ENCODE measurements around the gene RFNG. TPM values are rescaled to one million over a fixed set of nuclear protein-coding genes. Genes with fewer than 3 reads are reported as not detected.

RFNG gene
- total RNA-seq, 1 experiment from 2014 or later: 40.4 TPM

GRCh38 chr17:81998212-81998611, 53.4 kb downstream of the RFNG start:
- no peaks in the 10 kb centered on the region for H4K20me1 ChIP-seq (ENCODE audit: insufficient read depth)
- ChIA-PET POLR2A (ENCODE audit: unreplicated experiment) (no interaction called here), CTCF (no interaction called here)
- H3K9me3 ChIP-seq (ENCODE audit: insufficient read depth, low read depth): no peaks in the 10 kb centered on the region
- H2AFZ ChIP-seq: no peak overlapping the region
- H3K79me2 ChIP-seq (ENCODE audit: low read depth): no peaks in the 10 kb centered on the region
- H3K9me2 ChIP-seq (ENCODE audit: insufficient read depth): no peaks in the 10 kb centered on the region
- intact Hi-C loops (cut with micrococcal nuclease; ENCODE audit: unreplicated experiment): no loop called here
- H3K36me3 ChIP-seq (ENCODE audit: low read depth): no peaks in the 10 kb centered on the region
- no peak for DNase-seq
- BruUV-seq (replicated peaks): no TSS peak
- H3K4me3 ChIP-seq: no peak overlapping the region
- no peak overlapping the region for H3K4me2 ChIP-seq
- H3F3A ChIP-seq (ENCODE audit: insufficient read depth, low read depth): peaks cover 7% of the 10 kb centered on the region; the same call in 1 of the 2 replicates
- peaks cover 11% of the 10 kb centered on the region for H3K4me1 ChIP-seq (replicated peaks; ENCODE audit: insufficient read depth)
- TF ChIP-seq, protein P1, sequence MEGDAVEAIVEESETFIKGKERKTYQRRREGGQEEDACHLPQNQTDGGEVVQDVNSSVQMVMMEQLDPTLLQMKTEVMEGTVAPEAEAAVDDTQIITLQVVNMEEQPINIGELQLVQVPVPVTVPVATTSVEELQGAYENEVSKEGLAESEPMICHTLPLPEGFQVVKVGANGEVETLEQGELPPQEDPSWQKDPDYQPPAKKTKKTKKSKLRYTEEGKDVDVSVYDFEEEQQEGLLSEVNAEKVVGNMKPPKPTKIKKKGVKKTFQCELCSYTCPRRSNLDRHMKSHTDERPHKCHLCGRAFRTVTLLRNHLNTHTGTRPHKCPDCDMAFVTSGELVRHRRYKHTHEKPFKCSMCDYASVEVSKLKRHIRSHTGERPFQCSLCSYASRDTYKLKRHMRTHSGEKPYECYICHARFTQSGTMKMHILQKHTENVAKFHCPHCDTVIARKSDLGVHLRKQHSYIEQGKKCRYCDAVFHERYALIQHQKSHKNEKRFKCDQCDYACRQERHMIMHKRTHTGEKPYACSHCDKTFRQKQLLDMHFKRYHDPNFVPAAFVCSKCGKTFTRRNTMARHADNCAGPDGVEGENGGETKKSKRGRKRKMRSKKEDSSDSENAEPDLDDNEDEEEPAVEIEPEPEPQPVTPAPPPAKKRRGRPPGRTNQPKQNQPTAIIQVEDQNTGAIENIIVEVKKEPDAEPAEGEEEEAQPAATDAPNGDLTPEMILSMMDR (conservative IDR thresholded peaks at IDR 0.05): no peak
- no peak for TF ChIP-seq EZH2 (IDR thresholded peaks at IDR 0.05; ENCODE audit: low read depth)
- no peaks in the 10 kb centered on the region for H3K27me3 ChIP-seq (ENCODE audit: insufficient read depth, low read depth)
- H3K27ac ChIP-seq: no peak overlapping the region

Other genes with a start within 250 kb of the RFNG start
- not detected in 2 replicates for gene GCGR, start 247.7 kb downstream of the RFNG start, total RNA-seq (2021)
- gene MCRIP1, start 218.5 kb downstream of the RFNG start, total RNA-seq (2021): 53.8 and 84.0 TPM in 2 replicates
- not detected in 2 replicates for gene PPP1R27, start 216.8 kb downstream of the RFNG start, total RNA-seq (2021)
- gene P4HB, start 191.3 kb downstream of the RFNG start, total RNA-seq (2021): 636 and 782 TPM in 2 replicates
- gene ARHGDIA, start 180.5 kb downstream of the RFNG start, total RNA-seq (2021): 242 and 309 TPM in 2 replicates
- 138 and 156 TPM in 2 replicates for gene ALYREF, start 160.2 kb downstream of the RFNG start, total RNA-seq (2021)
- 187 and 256 TPM in 2 replicates for gene ANAPC11, start 160.1 kb downstream of the RFNG start, total RNA-seq (2021)
- gene NPB, start 149.6 kb downstream of the RFNG start, total RNA-seq (2021): 0.83 and 1.1 TPM in 2 replicates
- gene PCYT2, start 140.4 kb downstream of the RFNG start, total RNA-seq (2021): 54.7 and 82.2 TPM in 2 replicates
- gene SIRT7, start 133.6 kb downstream of the RFNG start, total RNA-seq (2021): 78.3 and 98.5 TPM in 2 replicates
- gene MAFG, start 124.1 kb downstream of the RFNG start, total RNA-seq (2021): 79.5 and 85.9 TPM in 2 replicates
- 88.9 and 120 TPM in 2 replicates for gene PYCR1, start 114.5 kb downstream of the RFNG start, total RNA-seq (2021)
- gene MYADML2, start 104.6 kb downstream of the RFNG start, total RNA-seq (2021): not detected in 2 replicates
- 0.33 TPM in 1 of 2 replicates, not detected in the other for gene NOTUM, start 90.6 kb downstream of the RFNG start, total RNA-seq (2021)
- 54.9 and 80.0 TPM in 2 replicates for gene ASPSCR1, start 74.2 kb downstream of the RFNG start, total RNA-seq (2021)
- 115 and 132 TPM in 2 replicates for gene CENPX, start 28.9 kb downstream of the RFNG start, total RNA-seq (2021)
- gene LRRC45, start 28.5 kb downstream of the RFNG start, total RNA-seq (2021): 41.5 and 42.6 TPM in 2 replicates
- gene RAC3, start 20.1 kb downstream of the RFNG start, total RNA-seq (2021): 32.3 and 41.6 TPM in 2 replicates
- gene DCXR, start 14.1 kb downstream of the RFNG start, total RNA-seq (2021): 120 and 129 TPM in 2 replicates
- 121 and 124 TPM in 2 replicates for gene GPS1, start 87 bp upstream of the RFNG start, total RNA-seq (2021)
- 138 and 175 TPM in 2 replicates for gene DUS1L, start 14.0 kb upstream of the RFNG start, total RNA-seq (2021)
- 455 and 658 TPM in 2 replicates for gene FASN, start 46.4 kb upstream of the RFNG start, total RNA-seq (2021)
- gene CCDC57, start 161.0 kb upstream of the RFNG start, total RNA-seq (2021): 138 and 140 TPM in 2 replicates
- gene SLC16A3, start 177.2 kb upstream of the RFNG start, total RNA-seq (2021): 157 and 198 TPM in 2 replicates
- 151 and 181 TPM in 2 replicates for gene CSNK1D, start 221.9 kb upstream of the RFNG start, total RNA-seq (2021)

Data from PC-9 (cell line).